ENCODE data around the gene KRTAP5-5.

DNA sequence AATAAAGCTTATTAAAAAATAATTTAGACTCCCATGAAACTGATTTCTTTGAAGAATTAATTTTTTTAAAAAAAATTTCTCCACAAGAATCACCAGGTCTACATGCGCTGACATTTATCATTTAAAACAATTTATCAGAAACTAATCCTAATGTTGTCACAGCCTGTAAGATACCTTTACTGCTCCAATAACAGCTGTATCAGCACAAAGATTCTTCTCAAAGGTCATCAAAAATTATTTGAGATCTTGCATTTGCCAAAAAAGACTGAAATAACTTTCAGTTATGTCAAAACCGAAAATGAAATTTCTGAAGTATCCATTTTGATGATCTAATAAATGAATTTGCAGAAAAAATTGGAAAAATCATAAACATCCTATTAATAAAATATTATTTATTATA, 8.1 kb downstream of the KRTAP5-5 start:
- TF ChIP-seq, protein P1, sequence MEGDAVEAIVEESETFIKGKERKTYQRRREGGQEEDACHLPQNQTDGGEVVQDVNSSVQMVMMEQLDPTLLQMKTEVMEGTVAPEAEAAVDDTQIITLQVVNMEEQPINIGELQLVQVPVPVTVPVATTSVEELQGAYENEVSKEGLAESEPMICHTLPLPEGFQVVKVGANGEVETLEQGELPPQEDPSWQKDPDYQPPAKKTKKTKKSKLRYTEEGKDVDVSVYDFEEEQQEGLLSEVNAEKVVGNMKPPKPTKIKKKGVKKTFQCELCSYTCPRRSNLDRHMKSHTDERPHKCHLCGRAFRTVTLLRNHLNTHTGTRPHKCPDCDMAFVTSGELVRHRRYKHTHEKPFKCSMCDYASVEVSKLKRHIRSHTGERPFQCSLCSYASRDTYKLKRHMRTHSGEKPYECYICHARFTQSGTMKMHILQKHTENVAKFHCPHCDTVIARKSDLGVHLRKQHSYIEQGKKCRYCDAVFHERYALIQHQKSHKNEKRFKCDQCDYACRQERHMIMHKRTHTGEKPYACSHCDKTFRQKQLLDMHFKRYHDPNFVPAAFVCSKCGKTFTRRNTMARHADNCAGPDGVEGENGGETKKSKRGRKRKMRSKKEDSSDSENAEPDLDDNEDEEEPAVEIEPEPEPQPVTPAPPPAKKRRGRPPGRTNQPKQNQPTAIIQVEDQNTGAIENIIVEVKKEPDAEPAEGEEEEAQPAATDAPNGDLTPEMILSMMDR (conservative IDR thresholded peaks at IDR 0.05; ENCODE audit: low read depth, low read length), result no peak
- no peak for TF ChIP-seq EZH2 (IDR thresholded peaks at IDR 0.05; ENCODE audit: borderline replicate concordance, low read depth, low read length, poor library complexity, severe bottlenecking)

Measured in A673 (cell line).